Loucy (cell line): ENCODE data around the gene SYNGR2.

Source experiments
- EZH2phosphoT487 ChIP-seq: fragments of 200-600 bp; IDR thresholded peaks from 2 replicates; pipeline ENCODE4 v1.6.1; 2018; ENCODE audit warnings: antibody characterized with exemption, mild to moderate bottlenecking, moderate library complexity, borderline replicate concordance
- TF ChIP-seq, protein P1 (sequence below): fragments of 200-600 bp; sonication (generic); conservative IDR thresholded peaks from 2 replicates; pipeline ENCODE4 v1.5.1; 2014; ENCODE audit warnings: mild to moderate bottlenecking, antibody characterized with exemption, low read length

DNA sequence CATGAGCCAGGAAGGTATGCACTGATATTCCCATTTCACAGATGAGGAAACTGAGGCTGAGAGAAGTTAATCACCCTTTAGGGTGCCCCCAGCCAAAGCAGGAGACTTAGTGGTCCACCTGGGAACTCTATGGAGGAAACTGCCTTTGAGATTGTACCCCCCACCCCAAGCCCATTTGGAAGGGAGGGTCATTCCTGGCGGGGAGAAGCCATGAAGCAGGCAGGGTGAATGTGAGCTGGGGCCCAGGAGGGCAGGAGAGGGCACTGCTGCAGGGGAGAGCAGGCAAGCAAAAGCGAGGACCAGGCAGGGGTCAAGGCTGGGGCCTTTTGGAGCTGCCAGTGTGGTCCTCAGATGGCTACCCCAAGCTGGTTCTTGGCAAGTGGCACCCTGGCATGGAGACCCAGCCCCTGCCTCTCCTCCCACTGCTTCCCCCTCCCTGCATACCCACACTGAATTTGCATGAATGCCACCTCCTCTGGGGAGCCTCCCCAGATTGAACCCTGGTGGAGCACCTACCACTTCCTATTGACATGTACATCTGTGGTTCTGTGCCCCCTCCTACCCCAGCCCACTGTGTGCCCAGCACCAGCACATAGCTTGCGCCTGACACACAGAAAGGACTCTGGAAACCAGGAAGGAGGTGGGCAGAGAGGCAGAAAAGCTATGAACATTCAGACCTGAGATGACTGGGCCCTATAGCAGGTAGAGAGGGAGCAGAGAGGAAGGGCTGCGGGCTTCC is 38.9 kb upstream of the SYNGR2 start:
- TF ChIP-seq, protein P1, sequence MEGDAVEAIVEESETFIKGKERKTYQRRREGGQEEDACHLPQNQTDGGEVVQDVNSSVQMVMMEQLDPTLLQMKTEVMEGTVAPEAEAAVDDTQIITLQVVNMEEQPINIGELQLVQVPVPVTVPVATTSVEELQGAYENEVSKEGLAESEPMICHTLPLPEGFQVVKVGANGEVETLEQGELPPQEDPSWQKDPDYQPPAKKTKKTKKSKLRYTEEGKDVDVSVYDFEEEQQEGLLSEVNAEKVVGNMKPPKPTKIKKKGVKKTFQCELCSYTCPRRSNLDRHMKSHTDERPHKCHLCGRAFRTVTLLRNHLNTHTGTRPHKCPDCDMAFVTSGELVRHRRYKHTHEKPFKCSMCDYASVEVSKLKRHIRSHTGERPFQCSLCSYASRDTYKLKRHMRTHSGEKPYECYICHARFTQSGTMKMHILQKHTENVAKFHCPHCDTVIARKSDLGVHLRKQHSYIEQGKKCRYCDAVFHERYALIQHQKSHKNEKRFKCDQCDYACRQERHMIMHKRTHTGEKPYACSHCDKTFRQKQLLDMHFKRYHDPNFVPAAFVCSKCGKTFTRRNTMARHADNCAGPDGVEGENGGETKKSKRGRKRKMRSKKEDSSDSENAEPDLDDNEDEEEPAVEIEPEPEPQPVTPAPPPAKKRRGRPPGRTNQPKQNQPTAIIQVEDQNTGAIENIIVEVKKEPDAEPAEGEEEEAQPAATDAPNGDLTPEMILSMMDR: no peak
- no peak for TF ChIP-seq EZH2phosphoT487
